HepG2 (cell line): Measurements from ENCODE around the gene CREG1. TPM values are rescaled to one million over a fixed set of nuclear protein-coding genes. Genes with fewer than 3 reads are reported as not detected.

ENCODE experiments used
- ATAC-seq: fragments of 200-7000 bp; cut with Tn5 transposase; 3 replicates; pipeline ENCODE4 v1.9.1; 2020; ENCODE audit warnings: mild to moderate bottlenecking, moderate library complexity
- BruUV-seq: library from RNA; stranded (reverse); fragments of 400-500 nt; replicated peaks from 2 replicates; lab custom pipeline; 2021; lab: Mats Ljungman, UMichigan
- CTCF ChIA-PET: fragments of 300-600 bp; formaldehyde crosslinking; extraction: SDS; loops from one replicate; lab custom pipeline; 2021; ENCODE audit warnings: low total read pairs, inconsistent platforms, low intra/inter-chr PET ratio; lab: Yijun Ruan, JAX
- POLR2A ChIA-PET: fragments of 350-600 bp; sonication (Branson Sonifier 250); formaldehyde crosslinking; loops from one replicate; lab custom pipeline; 2020; ENCODE audit warnings: antibody characterized with exemption, inconsistent platforms; lab: Yijun Ruan, JAX
- DNase-seq: peaks from one replicate; pipeline ENCODE4 v3.0.0-alpha.2; 2015; ENCODE audit warnings: low spot score
- FAIRE-seq: peaks from 3 replicates; lab custom pipeline; 2011; peaks lifted over from hg19 to GRCh38; lab: Jason Lieb, UNC
- H2AFZ ChIP-seq: one replicate; pipeline ENCODE4 v1.6.1; 2011; ENCODE audit warnings: low read length, inconsistent platforms
- H3K27ac ChIP-seq: fragments of 300-600 bp; 3 replicates; pipeline ENCODE4 v1.8.0; 2011; ENCODE audit warnings: mixed run types, mild to moderate bottlenecking, mixed read lengths, low read length, inconsistent platforms; ENCODE audit not compliant: insufficient read depth; ENCODE audit errors: extremely low read length
- H3K27me3 ChIP-seq, 2 experiments: fragments of 200-600 bp in 1 of 2; 2 replicates in 1 of 2; 3 replicates in 1 of 2; pipeline versions ENCODE4 v1.6.0 to v1.8.0; 2011; ENCODE audit warnings: low read length in 2 of 2, mild to moderate bottlenecking in 2 of 2, moderate library complexity in 2 of 2, inconsistent platforms in 1 of 2; ENCODE audit not compliant: insufficient read depth in 2 of 2, control insufficient read depth in 1 of 2
- H3K36me3 ChIP-seq, 2 experiments: fragments of 200-600 bp in 1 of 2; replicated peaks in 1 of 2; 2 replicates in 1 of 2; 3 replicates in 1 of 2; pipeline versions ENCODE4 v1.5.1 to v1.8.0; 2011; ENCODE audit warnings: low read length in 2 of 2, inconsistent platforms in 1 of 2; ENCODE audit not compliant: insufficient read depth in 2 of 2, control insufficient read depth in 1 of 2
- H3K4me1 ChIP-seq: 2 replicates; pipeline ENCODE4 v1.5.1; 2012; ENCODE audit warnings: low read length, inconsistent platforms; ENCODE audit not compliant: insufficient read depth
- H3K4me2 ChIP-seq: 2 replicates; pipeline ENCODE4 v1.6.0; 2011; ENCODE audit warnings: low read depth, low read length, inconsistent platforms
- H3K4me3 ChIP-seq, 3 experiments: fragments of 200-600 bp in 1 of 3; sonication (generic), shearing (Covaris generic) in 1 of 3; replicated peaks in 1 of 3; 2 replicates each; pipeline ENCODE4 v1.5.1; 2011 to 2016; ENCODE audit warnings: low read length in 3 of 3, inconsistent platforms in 2 of 3, low read depth in 2 of 3, mild to moderate bottlenecking in 2 of 3, control low read depth in 1 of 3, mixed read lengths in 1 of 3; ENCODE audit not compliant: insufficient read depth in 1 of 3
- H3K79me2 ChIP-seq: one replicate; pipeline ENCODE4 v1.6.1; 2011; ENCODE audit warnings: low read length, inconsistent platforms; ENCODE audit not compliant: insufficient read depth
- H3K9ac ChIP-seq: 2 replicates; pipeline ENCODE4 v1.6.0; 2011; ENCODE audit warnings: mild to moderate bottlenecking, low read depth, low read length, inconsistent platforms; ENCODE audit not compliant: insufficient read depth
- H3K9me3 ChIP-seq: 2 replicates; pipeline ENCODE4 v1.5.1; 2012; ENCODE audit warnings: mild to moderate bottlenecking, low read length
- H4K20me1 ChIP-seq: 2 replicates; pipeline ENCODE4 v1.6.0; 2011; ENCODE audit warnings: inconsistent platforms, mild to moderate bottlenecking, low read length, moderate library complexity; ENCODE audit not compliant: insufficient read depth
- AHDC1 ChIP-seq: sonication (generic); formaldehyde crosslinking; IDR thresholded peaks from 2 replicates; pipeline ENCODE4 v1.5.1; 2020; ENCODE audit warnings: mild to moderate bottlenecking, missing genetic modification reagents, borderline replicate concordance
- ATF1 ChIP-seq: IDR thresholded peaks from 2 replicates; pipeline ENCODE4 v1.6.1; 2016; ENCODE audit warnings: mild to moderate bottlenecking, control low read depth
- EEA1 ChIP-seq: sonication (generic); formaldehyde crosslinking; IDR thresholded peaks from 2 replicates; pipeline ENCODE4 v1.5.1; 2020; ENCODE audit warnings: mild to moderate bottlenecking, missing genetic modification reagents, borderline replicate concordance
- FUBP1 ChIP-seq: sonication (generic); formaldehyde crosslinking; IDR thresholded peaks from 2 replicates; pipeline ENCODE4 v1.5.1; 2020; ENCODE audit warnings: missing genetic modification reagents, mild to moderate bottlenecking, borderline replicate concordance
- HIVEP1 ChIP-seq: sonication (generic); formaldehyde crosslinking; IDR thresholded peaks from 2 replicates; pipeline ENCODE4 v1.4.0; 2020; ENCODE audit warnings: mild to moderate bottlenecking, missing genetic modification reagents
- PAX8 ChIP-seq: sonication (generic); formaldehyde crosslinking; IDR thresholded peaks from 2 replicates; pipeline ENCODE4 v1.8.0; 2022; ENCODE audit warnings: mild to moderate bottlenecking, missing genetic modification reagents, borderline replicate concordance
- SOX6 ChIP-seq, 2 experiments: fragments of 450-650 bp in 1 of 2; sonication (generic) in 1 of 2; formaldehyde crosslinking in 1 of 2; IDR thresholded peaks; 2 replicates each; pipeline versions ENCODE4 v1.4.0 to v1.6.1; 2017 to 2020; ENCODE audit warnings: antibody characterized with exemption in 1 of 2, mild to moderate bottlenecking in 1 of 2, missing genetic modification reagents in 1 of 2
- ZBTB26 ChIP-seq: IDR thresholded peaks from 2 replicates; pipeline ENCODE4 v1.6.1; 2016; ENCODE audit warnings: missing compliant biosample characterization, missing genetic modification reagents, borderline replicate concordance
- ZNF33A ChIP-seq: sonication (generic); formaldehyde crosslinking; IDR thresholded peaks from 2 replicates; pipeline ENCODE4 v1.5.1; 2020; ENCODE audit warnings: missing genetic modification reagents, mild to moderate bottlenecking, moderate library complexity, borderline replicate concordance
- ZNF446 ChIP-seq: sonication (generic); formaldehyde crosslinking; IDR thresholded peaks from 2 replicates; pipeline ENCODE4 v1.5.0; 2020; ENCODE audit warnings: mild to moderate bottlenecking, missing genetic modification reagents
- ZNF530 ChIP-seq: sonication (generic); formaldehyde crosslinking; IDR thresholded peaks from 2 replicates; pipeline ENCODE4 v1.5.0; 2020; ENCODE audit warnings: low read depth, mild to moderate bottlenecking, missing genetic modification reagents
- ZNF557 ChIP-seq: sonication (generic); formaldehyde crosslinking; IDR thresholded peaks from 2 replicates; pipeline ENCODE4 v1.4.0; 2020; ENCODE audit warnings: missing genetic modification reagents
- ZNF569 ChIP-seq: sonication (generic); formaldehyde crosslinking; IDR thresholded peaks from 2 replicates; pipeline ENCODE4 v1.5.0; 2020; ENCODE audit warnings: mild to moderate bottlenecking, missing genetic modification reagents, moderate library complexity, borderline replicate concordance
- ZNF597 ChIP-seq: sonication (generic); formaldehyde crosslinking; IDR thresholded peaks from 2 replicates; pipeline ENCODE4 v1.5.0; 2020; ENCODE audit warnings: missing genetic modification reagents
- ZNF678 ChIP-seq: sonication (generic); formaldehyde crosslinking; IDR thresholded peaks from 2 replicates; pipeline ENCODE4 v1.4.0; 2020; ENCODE audit warnings: mild to moderate bottlenecking, missing genetic modification reagents
- WGBS: methylation state at CpG from one replicate; pipeline ENCODE4 v1.1.6; 2017; ENCODE audit warnings: low lambda C conversion rate; 5-methylcytosine and 5-hydroxymethylcytosine counted together
- in situ Hi-C: cut with HindIII; loops from 2 replicates; pipeline ENCODE4 v1.10.0; 2017; ENCODE audit warnings: low pct_unique_long_range_greater_than_20kb; ENCODE audit not compliant: extremely low pct_ligation_motif_present
- intact Hi-C: fragments of 100-400 bp; cut with micrococcal nuclease; formaldehyde crosslinking; loops from one replicate; pipeline ENCODE4 v1.10.0; 2022; ENCODE audit not compliant: unreplicated experiment
- polyA plus RNA-seq, 8 experiments: library from polyadenylated mRNA; depleted of rRNA in 3 of 8; stranded (reverse) in 7 of 8; unstranded in 1 of 8; fragments of >200 nt; fragmentation: Illumina TruSeq in 4 of 8; extraction: Trizol in 4 of 8; gene quantifications; 2 replicates each; pipeline versions ENCODE4 v1.2.1 to v1.2.3, GENCODE V29; 2011 to 2016; ENCODE audit warnings: low read depth in 4 of 8, missing spikeins in 1 of 8, mixed read lengths in 1 of 8; ENCODE audit not compliant: insufficient read depth in 1 of 8
- total RNA-seq, 5 experiments: library from RNA; depleted of rRNA; stranded (reverse); fragments of >200 nt; fragmentation: Illumina TruSeq; extraction: Trizol; gene quantifications; 2 replicates each; pipeline ENCODE4 v1.2.3, GENCODE V29; 2016; ENCODE audit warnings: low read depth in 1 of 5

The CREG1 gene
- total and polyA plus RNA-seq, 2 of the 13 experiments (the other 11 are each of a cell fraction or from before 2014, with no cell fraction given): 31.3 to 33.5 TPM

GRCh38 chr1:167588361-167588760, 34.8 kb upstream of the CREG1 start:
- in situ Hi-C loops: no loop called here
- DNase-seq (no peak), ATAC-seq (no peak), FAIRE-seq (no peak)
- Histone ChIP-seq H3K27me3 (peaks cover 0 to 6% of the 10 kb centered on the region in 2 experiments; a peak in 1 of 5 replicates), H3K27ac (no peak overlapping the region), H3K4me1 (no peaks in the 10 kb centered on the region), H3K79me2 (no peaks in the 10 kb centered on the region), H3K36me3 (no peaks in the 10 kb centered on the region), H3K9ac (no peak overlapping the region), H2AFZ (no peak overlapping the region), H3K4me3 (no peak overlapping the region), H3K9me3 (no peaks in the 10 kb centered on the region), H3K4me2 (no peak overlapping the region), H4K20me1 (no peaks in the 10 kb centered on the region)
- no TSS peak for BruUV-seq
- ChIA-PET CTCF (no interaction called here), POLR2A (no interaction called here)
- WGBS: 0% methylated on average over 2 of the region's 2 CpGs
- intact Hi-C loops: no loop called here
- TF ChIP-seq ZNF530 (CRISPR knock-in tag) (no peak), AHDC1 (no peak), ZNF678 (CRISPR knock-in tag) (no peak), FUBP1 (CRISPR knock-in tag) (no peak), HIVEP1 (CRISPR knock-in tag) (no peak), EEA1 (CRISPR knock-in tag) (no peak), ZNF597 (no peak), ATF1 (CRISPR knock-in tag) (no peak), ZBTB26 (CRISPR knock-in tag) (no peak), ZNF446 (CRISPR knock-in tag) (no peak), PAX8 (CRISPR knock-in tag) (no peak), SOX6 (IDR thresholded peaks at IDR 0.05) (no peak), SOX6 (CRISPR knock-in tag; IDR thresholded peaks at IDR 0.05) (no peak), ZNF557 (CRISPR knock-in tag) (no peak), ZNF569 (CRISPR knock-in tag) (no peak), ZNF33A (CRISPR knock-in tag) (no peak)
